OCI-LY1 (cell line): ENCODE results near the gene LRRC8E.

Experiments used
- EZH2 ChIP-seq: fragments of 200-600 bp; sonication (generic), shearing (Covaris generic); IDR thresholded peaks from 2 replicates; pipeline ENCODE4 v1.8.0; 2017; ENCODE audit warnings: borderline replicate concordance, mixed run types, mild to moderate bottlenecking, antibody characterized with exemption, low read length, moderate library complexity, mixed read lengths
- TF ChIP-seq, protein P1 (sequence below): fragments of 200-600 bp; sonication (generic), shearing (Covaris generic); IDR thresholded peaks from 2 replicates; pipeline ENCODE4 v1.5.1; 2017; ENCODE audit warnings: mild to moderate bottlenecking, antibody characterized with exemption, low read length, moderate library complexity, mixed read lengths

DNA sequence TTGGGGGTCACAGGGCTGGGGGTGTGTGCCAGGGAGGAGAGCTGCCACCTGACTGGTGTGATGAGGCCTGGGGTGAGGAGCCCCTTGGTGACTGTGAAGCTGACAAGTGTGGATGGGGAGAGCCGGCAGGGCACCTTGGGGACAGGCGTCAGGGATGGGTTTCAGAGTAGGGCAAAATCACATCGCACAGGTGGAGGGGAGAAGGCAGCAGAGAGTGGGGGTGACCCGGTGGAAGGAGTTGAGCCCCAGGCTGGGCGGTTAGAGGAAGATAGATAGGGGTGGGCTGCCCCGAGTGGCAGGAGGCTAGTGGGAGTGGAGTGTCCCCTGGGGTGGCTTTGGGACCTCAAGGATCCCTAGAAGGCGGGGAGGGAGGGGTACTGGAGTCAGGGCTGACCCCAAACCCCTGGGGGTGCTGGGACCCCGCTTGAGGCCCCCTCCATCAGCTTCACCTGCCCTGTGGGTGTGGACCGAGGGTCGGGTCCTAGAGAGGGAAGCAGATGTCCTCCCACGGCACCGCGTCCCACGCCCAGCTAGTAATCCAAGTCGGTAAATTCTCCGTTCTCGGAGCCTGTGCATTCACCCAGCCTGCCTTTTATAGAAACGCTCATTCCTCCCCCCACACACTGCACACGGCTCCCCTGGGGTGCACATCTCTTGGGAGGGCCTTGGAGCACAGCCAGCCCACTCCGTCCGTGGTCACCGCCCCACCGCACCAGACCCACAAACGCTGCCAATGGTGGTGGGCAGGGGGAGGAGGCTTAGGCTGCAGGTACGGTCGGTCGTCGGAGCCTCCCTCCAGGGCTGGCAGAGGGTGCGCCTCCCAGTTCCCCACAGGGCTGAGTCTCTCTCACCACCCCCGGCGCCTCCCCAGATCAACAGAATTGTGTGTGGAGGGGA is 35.2 kb downstream of the LRRC8E start:
- TF ChIP-seq, protein P1, sequence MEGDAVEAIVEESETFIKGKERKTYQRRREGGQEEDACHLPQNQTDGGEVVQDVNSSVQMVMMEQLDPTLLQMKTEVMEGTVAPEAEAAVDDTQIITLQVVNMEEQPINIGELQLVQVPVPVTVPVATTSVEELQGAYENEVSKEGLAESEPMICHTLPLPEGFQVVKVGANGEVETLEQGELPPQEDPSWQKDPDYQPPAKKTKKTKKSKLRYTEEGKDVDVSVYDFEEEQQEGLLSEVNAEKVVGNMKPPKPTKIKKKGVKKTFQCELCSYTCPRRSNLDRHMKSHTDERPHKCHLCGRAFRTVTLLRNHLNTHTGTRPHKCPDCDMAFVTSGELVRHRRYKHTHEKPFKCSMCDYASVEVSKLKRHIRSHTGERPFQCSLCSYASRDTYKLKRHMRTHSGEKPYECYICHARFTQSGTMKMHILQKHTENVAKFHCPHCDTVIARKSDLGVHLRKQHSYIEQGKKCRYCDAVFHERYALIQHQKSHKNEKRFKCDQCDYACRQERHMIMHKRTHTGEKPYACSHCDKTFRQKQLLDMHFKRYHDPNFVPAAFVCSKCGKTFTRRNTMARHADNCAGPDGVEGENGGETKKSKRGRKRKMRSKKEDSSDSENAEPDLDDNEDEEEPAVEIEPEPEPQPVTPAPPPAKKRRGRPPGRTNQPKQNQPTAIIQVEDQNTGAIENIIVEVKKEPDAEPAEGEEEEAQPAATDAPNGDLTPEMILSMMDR, result no peak
- no peak for TF ChIP-seq EZH2
